ENCODE results near the gene GNB3.

Gene GNB3

DNA sequence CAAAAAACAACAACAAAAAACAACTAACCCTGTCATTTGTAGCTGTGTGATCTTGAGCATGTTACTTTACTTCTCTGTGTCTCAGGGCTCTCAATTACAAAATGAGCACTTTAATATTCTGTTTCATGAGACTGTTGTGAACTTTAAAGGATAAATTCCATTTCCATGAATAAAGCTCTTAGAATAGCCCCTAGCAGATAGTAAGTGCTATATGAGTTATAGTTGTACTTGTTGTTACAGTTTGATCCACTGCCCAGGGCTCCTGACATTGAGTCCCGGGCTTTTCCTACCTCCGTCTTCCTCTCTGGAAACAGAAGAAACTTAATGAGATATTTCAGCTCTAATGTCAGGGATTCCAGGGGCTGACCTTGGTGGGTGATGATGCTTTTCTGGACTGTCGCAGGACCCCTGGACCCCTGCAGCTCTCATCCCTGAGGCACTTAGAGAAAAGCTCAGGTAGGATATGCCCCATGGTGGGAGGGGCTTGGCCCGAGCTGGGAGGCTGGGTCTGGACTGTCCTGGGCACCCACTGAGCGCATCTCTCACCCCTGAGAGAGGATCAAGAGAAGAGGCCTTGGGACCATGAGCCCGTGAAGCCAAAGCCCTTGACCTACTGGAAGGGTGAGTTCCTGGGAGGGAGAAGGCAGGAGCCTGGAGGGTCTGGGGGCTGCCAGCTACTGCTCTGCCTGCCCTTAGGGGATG, 7.4 kb upstream of the GNB3 start:
- Histone ChIP-seq H3K27ac (no peak overlapping the region), H3K4me3 (no peak overlapping the region)

DNA sequence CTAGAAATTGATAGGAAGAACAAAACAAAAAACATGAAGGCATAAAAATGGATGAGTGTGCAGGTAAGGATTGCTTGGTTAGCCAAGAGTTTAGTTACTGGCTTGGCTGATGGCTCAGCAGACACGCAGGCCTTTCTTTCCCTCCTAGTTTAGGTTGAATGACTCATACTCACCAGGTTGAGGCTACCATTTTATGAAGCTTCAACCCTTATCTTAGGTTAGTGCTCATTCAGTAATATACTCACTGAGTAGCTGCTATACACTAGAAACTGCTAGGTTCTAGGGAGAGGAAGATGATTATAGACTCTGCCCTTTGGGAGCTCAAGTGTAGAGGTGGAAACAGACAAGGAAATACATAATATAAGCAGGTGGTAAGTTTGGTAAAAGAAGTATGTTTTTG, 6.5 kb upstream of the GNB3 start:
- Histone ChIP-seq H3K4me3 (no peak overlapping the region), H3K27ac (no peak overlapping the region)

DNA sequence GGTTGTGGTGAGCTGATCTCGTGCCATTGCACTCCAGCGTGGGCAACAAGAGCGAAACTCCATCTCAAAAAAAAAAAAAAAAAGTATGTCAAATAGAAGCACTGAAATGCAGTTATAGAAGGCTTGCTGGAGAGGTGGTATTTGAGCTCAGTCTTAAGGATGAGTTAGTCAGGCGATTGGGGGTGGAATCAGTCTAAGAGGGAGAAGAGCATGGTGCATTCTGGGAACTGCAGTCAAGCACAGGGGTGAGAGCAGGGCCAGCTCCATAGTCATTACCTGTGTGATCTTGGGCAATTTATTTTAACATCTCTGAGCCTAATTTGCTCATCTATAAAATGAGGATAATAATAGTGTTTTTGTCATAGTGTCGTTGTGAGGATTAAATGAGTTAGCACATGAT, 5.9 kb upstream of the GNB3 start:
- Histone ChIP-seq H3K27ac (no peak overlapping the region), H3K4me3 (no peak overlapping the region)

DNA sequence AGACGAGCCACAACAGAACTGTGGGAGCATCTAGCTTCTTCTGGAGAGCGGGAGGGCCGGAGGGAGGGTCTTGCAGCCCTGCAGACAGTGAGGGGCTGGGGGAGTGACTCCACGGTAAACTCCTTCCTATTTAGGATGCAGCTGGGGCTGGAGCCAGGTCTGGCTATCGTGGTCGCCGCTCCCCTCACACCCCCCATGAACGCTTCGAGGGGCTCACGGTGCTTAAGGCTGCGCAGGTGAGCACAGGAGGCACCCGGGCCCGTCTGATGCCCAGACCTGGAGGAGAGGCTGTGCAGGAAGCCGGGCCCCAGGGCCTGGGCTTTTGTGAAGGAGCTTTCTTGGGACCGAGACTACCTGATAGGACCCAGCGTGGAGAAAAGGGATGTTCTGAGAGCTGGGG, 3.9 kb upstream of the GNB3 start:
- no peak overlapping the region for H3K27ac ChIP-seq

DNA sequence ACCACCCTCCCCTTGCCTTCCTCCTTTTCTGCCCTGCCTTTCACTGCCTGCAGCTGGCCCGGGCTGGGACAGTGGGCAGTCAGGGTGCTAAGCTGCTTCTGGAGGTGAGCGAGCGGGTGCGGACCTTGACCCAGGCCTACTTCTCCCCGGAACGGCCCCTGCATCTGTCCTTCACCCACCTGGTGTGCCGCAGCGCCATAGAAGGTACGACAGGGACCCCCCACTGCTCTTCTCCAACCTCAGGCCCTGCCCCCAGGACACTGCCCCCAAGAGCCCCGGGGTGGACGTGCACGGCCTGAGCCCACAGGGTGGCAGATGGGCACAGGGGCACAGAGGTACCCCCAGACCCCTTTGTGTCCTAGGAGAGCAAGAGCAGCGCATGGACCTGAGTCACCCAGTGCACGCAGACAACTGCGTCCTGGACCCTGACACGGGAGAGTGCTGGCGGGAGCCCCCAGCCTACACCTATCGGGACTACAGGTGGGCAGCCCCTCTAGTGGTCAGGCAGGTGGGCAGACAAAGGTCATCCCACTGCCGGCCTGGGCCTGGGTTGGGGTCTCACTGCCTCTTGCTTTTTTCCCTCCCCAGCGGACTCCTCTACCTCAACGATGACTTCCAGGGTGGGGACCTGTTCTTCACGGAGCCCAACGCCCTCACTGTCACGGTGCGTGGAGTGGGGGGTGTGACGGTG, 3.2 kb upstream of the GNB3 start:
- Histone ChIP-seq H3K27ac (no peak overlapping the region), H3K4me3 (no peak overlapping the region)

More for the DNA sequence above, 3.9 kb upstream of the GNB3 start:
- no peak overlapping the region for H3K4me3 ChIP-seq

DNA sequence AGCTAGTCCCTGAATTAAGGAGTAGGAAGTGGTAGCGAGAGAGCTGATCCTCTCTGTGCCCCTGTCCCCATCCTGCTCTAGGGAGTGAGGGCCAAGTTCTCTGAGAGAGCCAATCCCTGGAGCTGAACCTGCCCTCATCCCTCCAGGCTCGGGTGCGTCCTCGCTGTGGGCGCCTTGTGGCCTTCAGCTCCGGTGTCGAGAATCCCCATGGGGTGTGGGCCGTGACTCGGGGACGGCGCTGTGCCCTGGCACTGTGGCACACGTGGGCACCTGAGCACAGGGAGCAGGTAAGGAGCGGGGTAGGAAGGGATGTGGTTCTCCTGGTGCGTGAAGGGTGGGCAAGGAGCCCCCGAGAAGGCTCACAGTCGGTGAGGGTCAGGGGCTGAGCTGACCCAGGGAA, 1.9 kb upstream of the GNB3 start:
- H3K27ac ChIP-seq: no peak overlapping the region
- no peak overlapping the region for H3K4me3 ChIP-seq

DNA sequence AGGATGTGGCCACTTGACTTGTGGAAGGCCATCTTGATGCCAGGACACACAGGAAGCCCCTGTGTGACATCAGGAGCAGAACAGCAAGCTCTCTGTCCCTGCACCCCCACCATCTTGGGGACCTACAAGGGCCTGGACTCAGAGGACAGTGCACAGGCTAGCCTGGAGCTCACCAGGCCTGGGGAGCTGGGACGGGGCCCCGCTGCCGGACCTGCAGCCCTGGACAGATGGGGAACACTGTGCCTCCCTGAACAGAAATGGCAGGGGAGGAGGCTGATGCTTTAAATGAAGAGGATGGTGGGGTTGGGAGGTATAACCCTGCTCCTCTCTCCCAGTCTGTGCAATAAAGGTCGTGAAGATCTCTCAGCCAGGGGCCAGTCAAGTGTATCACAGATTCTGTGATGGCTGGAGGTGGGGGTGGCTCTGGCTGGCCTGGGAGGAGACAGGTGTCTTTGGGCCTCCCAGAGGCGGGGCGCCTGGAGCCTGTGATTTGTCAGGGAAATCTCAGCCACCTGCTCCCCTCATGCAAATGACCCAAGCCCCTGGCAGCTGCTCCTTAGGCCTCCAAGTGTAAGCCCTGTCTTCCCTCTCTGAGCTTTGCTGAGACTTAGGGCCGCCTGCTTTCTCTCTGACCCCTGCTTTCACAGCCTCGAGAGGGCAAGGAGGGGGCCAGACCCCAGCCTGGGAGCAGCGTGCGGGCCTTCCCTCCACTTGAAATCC, 1.1 kb upstream of the GNB3 start:
- H3K27ac ChIP-seq: no peak overlapping the region
- no peak overlapping the region for H3K4me3 ChIP-seq

DNA sequence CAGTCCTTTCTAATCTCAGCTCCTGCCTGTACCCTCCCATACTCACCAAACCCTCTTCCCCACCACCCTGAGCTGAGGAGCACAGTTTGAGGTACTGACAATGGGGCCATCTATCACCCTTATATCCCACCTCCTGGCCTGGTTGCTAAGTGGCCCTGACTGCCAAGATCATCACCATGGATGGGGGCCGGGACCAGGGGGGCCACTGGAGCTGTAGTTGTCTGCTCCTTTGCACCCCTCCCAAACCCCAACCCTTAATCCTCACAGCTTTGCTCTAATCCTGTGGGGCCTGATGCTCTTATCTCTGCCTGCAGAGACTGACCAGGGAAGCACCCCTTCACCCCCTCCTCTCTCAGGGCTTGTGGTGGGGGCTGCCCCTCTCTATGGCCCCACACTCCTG, 395 bp upstream of the GNB3 start:
- no peak overlapping the region for H3K4me3 ChIP-seq
- no peak overlapping the region for H3K27ac ChIP-seq

DNA sequence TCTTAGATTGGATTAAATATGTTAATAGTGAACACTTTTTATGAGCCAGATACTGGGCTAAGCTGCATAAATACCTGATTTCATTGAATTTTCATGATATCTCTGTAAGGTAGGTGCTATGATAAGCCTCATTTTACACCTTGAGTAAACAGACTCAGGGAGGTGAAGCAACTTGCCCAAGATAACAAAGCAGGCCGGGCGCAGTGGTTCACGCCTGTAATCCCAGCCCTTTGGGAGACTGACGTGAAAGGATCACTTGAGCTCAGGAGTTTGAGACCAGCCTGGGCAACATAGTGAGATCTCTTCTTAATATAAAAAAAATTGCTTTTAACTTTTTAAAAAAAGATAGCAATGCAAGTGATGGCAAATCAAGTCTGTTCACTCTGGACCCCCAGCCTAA, 1.4 kb downstream of the GNB3 start:
- Histone ChIP-seq H3K4me3 (no peak overlapping the region), H3K27ac (no peak overlapping the region)

DNA sequence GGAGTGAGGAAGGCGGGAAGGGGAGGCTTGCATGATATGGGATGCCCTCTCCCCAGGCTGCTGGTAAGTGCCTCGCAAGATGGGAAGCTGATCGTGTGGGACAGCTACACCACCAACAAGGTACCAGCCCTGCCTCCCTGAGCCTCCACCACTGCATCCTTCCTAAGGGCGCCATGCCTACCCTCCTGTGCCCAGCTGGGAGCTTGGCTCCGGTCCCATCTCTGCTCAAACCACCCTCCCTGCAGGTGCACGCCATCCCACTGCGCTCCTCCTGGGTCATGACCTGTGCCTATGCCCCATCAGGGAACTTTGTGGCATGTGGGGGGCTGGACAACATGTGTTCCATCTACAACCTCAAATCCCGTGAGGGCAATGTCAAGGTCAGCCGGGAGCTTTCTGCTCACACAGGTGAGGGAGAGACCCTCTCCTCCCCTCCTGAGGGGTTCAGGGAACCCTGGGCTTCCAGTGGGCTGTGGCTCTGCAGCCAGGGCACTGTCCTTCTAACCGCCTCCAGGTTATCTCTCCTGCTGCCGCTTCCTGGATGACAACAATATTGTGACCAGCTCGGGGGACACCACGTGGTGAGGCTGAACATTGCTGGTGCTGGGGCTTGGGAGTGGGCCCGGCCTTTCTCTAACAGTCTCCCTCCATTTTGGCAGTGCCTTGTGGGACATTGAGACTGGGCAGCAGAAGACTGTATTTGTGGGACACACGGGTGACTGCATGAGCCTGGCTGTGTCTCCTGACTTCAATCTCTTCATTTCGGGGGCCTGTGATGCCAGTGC, 2.6 kb downstream of the GNB3 start:
- Histone ChIP-seq H3K4me3 (no peak overlapping the region), H3K27ac (no peak overlapping the region)

DNA sequence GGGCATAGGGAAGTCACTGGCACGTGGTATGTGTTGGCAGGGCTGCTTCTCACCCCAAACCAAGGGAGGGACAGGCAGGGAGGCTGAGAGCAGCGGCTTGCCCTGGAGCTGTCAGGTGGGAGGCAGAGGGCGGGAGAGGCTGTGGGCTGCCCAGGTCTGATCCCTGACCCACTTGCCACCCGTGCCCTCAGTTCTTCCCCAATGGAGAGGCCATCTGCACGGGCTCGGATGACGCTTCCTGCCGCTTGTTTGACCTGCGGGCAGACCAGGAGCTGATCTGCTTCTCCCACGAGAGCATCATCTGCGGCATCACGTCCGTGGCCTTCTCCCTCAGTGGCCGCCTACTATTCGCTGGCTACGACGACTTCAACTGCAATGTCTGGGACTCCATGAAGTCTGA, 4.7 kb downstream of the GNB3 start:
- Histone ChIP-seq H3K27ac (no peak overlapping the region), H3K4me3 (no peak overlapping the region)

DNA sequence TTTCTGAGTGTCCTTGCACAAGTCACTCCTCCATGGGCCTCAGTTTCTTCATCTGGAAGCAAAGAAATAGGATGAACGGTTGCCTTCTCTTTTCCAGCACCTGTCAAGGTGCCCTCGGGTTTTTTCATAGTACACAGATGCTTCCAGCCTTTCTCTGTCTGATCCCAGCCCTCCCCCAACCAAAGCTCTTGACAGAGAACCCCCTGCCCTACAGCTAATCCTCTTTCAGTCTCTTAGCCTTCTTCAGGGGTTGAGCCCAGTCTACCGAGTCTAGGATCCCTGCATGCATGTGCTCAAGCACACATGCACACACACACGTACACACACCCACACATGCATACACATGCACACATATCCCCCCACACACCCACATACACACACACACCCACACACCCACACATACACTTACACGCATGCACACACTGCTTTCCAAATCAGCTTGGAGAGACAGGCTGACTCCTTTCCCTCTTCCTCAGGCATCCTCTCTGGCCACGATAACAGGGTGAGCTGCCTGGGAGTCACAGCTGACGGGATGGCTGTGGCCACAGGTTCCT, 5.7 kb downstream of the GNB3 start:
- Histone ChIP-seq H3K4me3 (no peak overlapping the region), H3K27ac (no peak overlapping the region)

DNA sequence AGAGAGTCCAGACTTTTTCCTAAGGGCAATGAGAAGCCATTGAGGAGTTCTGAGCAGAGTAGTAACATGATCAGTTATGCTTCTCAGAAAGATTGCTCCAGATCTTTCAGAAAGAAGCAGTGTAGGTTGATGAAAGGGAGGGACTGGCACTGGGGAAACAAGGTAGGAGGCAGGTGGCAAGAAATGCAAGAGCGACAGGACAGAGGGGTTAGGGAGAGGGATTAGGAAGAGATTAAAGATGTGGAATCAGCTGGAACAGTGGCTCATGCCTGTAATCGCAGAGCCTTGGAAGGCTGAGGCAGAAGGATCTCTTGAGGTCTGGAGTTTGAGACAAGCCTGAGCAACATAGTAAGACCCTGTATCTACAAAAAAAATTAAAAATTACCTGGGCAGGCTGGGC, 7.0 kb downstream of the GNB3 start:
- no peak overlapping the region for H3K4me3 ChIP-seq
- peak overlapping the region in 1 of 21 experiments; percentile 30 for H3K27ac ChIP-seq

DNA sequence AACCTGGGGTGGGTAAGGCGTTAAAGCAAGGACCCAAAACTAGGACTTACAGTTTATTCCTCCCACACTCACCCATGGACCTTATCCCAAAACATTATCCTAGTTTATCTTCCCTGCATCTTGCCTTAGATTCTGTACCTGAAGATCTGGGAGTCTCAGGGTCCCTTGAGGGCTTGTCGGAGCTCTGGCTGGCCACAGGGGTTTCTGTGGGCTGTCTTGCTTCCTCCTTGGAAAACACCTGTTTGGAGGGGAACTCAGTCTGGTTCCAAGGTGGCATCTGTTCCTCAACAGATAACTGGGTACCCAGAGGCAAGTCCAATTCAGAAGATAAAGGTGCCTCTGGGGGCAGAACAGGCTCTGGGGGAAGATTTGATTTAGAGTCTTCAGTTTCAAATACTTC, 8.7 kb downstream of the GNB3 start:
- no peak overlapping the region for H3K27ac ChIP-seq
- no peak overlapping the region for H3K4me3 ChIP-seq

DNA sequence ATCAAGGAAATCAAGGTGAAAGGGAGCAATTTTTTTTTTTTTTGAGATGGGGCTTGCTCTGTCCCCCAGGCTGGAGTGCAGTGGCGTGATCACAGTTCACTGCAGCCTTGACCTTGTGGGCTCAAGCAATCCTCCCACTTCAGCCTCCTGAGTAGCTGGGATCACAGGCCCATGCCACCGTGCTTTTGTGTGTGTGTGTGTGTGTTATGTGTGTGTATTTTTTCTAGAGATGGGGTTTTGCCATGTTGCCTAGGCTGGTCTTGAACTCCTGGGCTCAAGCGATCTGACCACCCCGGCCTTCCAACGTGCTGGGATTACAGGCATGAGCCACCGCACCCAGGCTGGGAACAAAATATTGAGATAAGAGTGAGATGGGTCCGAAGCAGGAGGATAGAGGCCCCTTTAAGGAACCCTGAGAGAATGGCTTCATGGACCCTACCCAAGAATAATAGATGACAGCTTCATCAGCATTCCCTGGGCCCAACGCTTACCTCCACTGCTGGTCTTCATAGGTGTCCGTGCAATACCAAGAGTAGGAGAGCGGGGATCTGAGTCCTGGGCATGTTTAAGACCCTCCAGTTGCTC, 9.3 kb downstream of the GNB3 start:
- Histone ChIP-seq H3K27ac (peak overlapping the region in 2 of 21 experiments; percentile 72 to 90), H3K4me3 (peak overlapping the region in 3 of 7 experiments; percentile 63 to 65 (median 64))

DNA sequence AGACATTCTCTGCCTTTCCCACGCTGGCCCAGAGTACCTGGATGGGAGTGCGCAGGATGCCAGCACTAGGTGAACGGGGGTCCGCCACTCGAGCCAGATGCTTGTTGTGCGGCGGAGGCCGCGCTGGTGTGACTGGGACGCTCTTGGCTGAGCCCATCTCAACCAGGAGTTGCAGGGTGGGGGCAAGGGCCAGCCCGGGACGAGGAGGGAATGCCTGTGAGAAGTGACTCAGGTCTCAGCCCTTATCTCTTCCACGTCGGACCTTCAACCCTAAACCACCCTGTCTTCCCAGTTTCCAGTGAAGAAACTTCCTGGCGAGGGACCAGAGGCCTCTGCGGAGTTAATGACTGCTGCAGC, 10.0 kb downstream of the GNB3 start:
- peak overlapping the region in 9 of 21 experiments; percentile 47 to 97 (median 85) for H3K27ac ChIP-seq

DNA sequence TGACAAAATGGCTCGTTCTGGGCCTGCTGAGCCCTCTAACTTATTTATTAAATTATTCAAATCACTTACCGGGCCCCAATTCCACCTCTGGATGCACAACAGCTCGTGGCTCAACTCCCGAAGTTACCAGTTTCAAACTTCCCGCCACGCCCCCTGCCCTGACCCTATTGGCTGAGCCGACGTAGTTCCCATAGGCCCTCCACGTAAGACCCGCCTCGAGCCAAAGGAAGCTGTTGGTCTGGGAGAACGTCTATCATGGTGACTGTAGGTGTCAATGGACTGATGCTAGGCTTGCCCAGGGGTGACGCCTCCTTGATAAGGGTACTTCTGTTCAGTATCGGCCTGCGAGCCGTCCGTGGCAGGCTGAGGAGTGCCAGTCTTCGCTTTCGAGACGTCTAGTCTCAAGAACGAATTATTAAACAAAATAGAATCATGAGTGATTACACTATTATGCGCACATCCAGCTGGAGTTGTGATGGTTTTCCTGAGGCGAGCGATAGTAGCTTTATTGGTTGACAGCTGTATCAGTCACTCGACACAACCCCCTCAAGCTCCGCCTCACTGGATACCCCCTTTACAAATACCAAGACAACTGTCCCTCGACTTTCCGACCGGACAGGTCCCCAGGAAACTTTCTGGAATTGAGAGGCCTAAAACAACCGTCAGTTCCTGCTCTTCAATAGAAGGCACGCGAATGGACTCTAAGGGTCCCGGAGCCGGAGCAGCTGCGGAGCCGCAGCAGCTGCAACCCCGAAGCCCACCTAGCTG, 10.6 kb downstream of the GNB3 start, which contains the start of gene CDCA3:
Gene CDCA3 (minus strand): TSS at position 134 of the 768 bp plus-strand sequence. CDS start 334 bp downstream, outside the sequence.
- peak within 1 kb of the TSS in 20 of 21 experiments; percentile 60 to 97 (median 86) for H3K27ac ChIP-seq
- H3K4me3 ChIP-seq: peak within 1 kb of the TSS; percentile 51 to 81 (median 63)

More for the DNA sequence above, 10.0 kb downstream of the GNB3 start:
- peak overlapping the region; percentile 51 to 81 (median 63) for H3K4me3 ChIP-seq

DNA sequence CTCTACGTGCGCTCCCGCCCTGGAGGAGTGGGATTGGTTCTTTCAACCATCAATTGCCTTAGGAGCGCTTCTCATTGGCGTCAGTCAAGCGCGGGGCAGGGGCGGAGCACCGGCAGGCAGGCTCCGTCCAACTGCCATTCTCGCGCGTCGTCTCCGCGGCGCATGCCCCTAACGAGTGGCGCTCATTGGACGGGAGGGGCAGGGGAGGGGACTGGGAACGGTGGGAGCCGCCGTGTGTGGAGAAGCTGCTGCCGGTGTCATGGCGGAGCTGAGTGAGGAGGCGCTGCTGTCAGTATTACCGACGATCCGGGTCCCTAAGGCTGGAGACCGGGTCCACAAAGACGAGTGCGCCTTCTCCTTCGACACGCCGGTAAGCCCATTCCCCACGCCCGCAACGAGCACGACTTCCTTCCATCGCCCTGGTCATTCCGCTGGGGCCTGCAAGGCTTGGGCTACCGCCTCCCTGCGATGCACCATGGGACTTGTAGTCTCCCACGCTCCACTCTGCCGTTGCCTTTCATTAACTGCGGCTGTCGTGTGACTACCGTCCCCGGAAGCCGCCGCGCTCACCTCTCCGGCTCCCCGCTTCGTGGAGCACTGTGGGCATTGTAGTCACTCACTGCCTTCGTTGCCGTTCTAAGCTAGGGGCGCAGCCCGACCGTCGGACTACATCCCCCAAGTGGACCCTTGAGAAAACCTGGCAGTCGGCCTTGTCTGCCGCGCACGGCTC, 11.4 kb downstream of the GNB3 start, which contains the start of gene USP5:
Gene USP5 (plus strand): TSS at position 230 of the 730 bp plus-strand sequence. CDS start 30 bp downstream, at position 260.
- peak within 1 kb of the TSS; percentile 51 to 81 (median 63) for H3K4me3 ChIP-seq
- peak within 1 kb of the TSS; percentile 26 to 97 (median 85) for H3K27ac ChIP-seq
